Osteocyte (in vitro differentiated cells): Measurements from ENCODE around the gene JAZF1. TPM values are rescaled to one million over a fixed set of nuclear protein-coding genes. Genes with fewer than 3 reads are reported as not detected.

Source experiments
- DNase-seq: peaks from one replicate; pipeline ENCODE4 v3.0.0; 2021; ENCODE audit warnings: mixed read lengths; ENCODE audit not compliant: unreplicated experiment; ENCODE audit errors: extremely low spot score
- H3K27ac Mint-ChIP-seq: one replicate; pipeline ENCODE4 v1.8.0; 2021; ENCODE audit warnings: mild to moderate bottlenecking, mixed read lengths; ENCODE audit not compliant: unreplicated experiment
- H3K27me3 Mint-ChIP-seq: one replicate; pipeline ENCODE4 v1.8.0; 2021; ENCODE audit warnings: mixed read lengths; ENCODE audit not compliant: unreplicated experiment
- H3K36me3 Mint-ChIP-seq: one replicate; pipeline ENCODE4 v1.8.0; 2021; ENCODE audit warnings: mixed read lengths; ENCODE audit not compliant: unreplicated experiment
- H3K4me1 Mint-ChIP-seq: one replicate; pipeline ENCODE4 v1.8.0; 2021; ENCODE audit warnings: mixed read lengths; ENCODE audit not compliant: unreplicated experiment
- H3K4me3 Mint-ChIP-seq: one replicate; pipeline ENCODE4 v1.8.0; 2021; ENCODE audit warnings: mild to moderate bottlenecking, moderate library complexity, mixed read lengths; ENCODE audit not compliant: unreplicated experiment
- H3K9me3 Mint-ChIP-seq: one replicate; pipeline ENCODE4 v1.8.0; 2021; ENCODE audit warnings: mixed read lengths; ENCODE audit not compliant: unreplicated experiment
- total RNA-seq: library from RNA; stranded (reverse); gene quantifications from 2 replicates; pipeline ENCODE4 v1.2.1, GENCODE V29; 2021
- TF ChIP-seq, protein P1 (sequence below): fragments of 200-600 bp; sonication (generic); IDR thresholded peaks from 2 replicates; pipeline ENCODE4 v1.5.0; 2021; ENCODE audit warnings: antibody characterized with exemption, mild to moderate bottlenecking, moderate library complexity

JAZF1 gene
- total RNA-seq, 1 donor from 2014 or later, result 19.8 TPM

- TF ChIP-seq, protein P1, sequence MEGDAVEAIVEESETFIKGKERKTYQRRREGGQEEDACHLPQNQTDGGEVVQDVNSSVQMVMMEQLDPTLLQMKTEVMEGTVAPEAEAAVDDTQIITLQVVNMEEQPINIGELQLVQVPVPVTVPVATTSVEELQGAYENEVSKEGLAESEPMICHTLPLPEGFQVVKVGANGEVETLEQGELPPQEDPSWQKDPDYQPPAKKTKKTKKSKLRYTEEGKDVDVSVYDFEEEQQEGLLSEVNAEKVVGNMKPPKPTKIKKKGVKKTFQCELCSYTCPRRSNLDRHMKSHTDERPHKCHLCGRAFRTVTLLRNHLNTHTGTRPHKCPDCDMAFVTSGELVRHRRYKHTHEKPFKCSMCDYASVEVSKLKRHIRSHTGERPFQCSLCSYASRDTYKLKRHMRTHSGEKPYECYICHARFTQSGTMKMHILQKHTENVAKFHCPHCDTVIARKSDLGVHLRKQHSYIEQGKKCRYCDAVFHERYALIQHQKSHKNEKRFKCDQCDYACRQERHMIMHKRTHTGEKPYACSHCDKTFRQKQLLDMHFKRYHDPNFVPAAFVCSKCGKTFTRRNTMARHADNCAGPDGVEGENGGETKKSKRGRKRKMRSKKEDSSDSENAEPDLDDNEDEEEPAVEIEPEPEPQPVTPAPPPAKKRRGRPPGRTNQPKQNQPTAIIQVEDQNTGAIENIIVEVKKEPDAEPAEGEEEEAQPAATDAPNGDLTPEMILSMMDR, result no peak
- Mint-ChIP-seq H3K27ac (peak overlapping the region; percentile 55), H3K27me3 (no peaks in the 10 kb centered on the region)
Observed at GRCh38 chr7:28128608-28129007, 52.0 kb downstream of the JAZF1 start.

DNA sequence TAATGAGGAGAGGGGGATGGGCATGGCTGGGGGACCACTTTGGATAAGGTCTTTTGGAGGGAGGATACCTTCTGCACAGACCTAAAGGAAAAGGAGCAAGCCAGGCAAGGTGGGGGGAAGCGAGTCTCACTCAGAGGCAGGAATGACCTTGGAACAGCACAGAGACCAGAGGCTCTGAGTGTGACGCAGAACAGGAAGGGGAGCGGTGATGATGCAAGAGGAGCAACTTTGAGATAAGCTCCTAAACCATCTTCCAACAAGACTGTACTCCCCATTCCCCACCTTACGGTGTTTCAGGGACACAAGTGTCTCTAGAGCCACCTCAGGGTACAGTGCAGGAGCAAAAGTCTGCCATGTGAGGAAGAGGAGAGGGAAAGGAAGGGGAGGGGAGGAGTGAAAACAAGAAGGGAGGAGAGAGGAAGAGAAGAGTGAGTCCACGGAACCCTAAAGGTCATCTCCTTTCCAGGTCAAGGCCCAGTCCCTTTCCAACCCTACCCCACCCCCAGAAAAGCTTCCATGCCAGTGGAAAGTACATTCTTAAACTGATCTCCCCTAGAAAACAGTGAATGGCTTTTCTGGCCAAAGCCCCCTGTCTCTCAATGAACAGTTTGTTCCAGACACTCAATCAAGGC, 54.1 kb downstream of the JAZF1 start:
- Mint-ChIP-seq H3K4me3 (no peak overlapping the region), H3K9me3 (no peaks in the 10 kb centered on the region), H3K27ac (peak overlapping the region; percentile 23), H3K4me1 (peaks cover 37% of the 10 kb centered on the region), H3K27me3 (no peaks in the 10 kb centered on the region), H3K36me3 (peaks cover 2% of the 10 kb centered on the region)
- no peak for DNase-seq
- TF ChIP-seq, protein P1, result no peak

More at GRCh38 chr7:28128608-28129007, 52.0 kb downstream of the JAZF1 start:
- Mint-ChIP-seq H3K4me3 (no peak overlapping the region), H3K4me1 (peaks cover 38% of the 10 kb centered on the region), H3K9me3 (no peaks in the 10 kb centered on the region), H3K36me3 (no peaks in the 10 kb centered on the region)
- no peak for DNase-seq

- no peaks in the 10 kb centered on the region for H3K9me3 Mint-ChIP-seq
- H3K4me1 Mint-ChIP-seq, result peaks cover 31% of the 10 kb centered on the region
- H3K27ac Mint-ChIP-seq, result peak overlapping the region; percentile 23
- H3K36me3 Mint-ChIP-seq, result peaks cover 2% of the 10 kb centered on the region
- H3K4me3 Mint-ChIP-seq, result no peak overlapping the region
- TF ChIP-seq, protein P1, result no peak
- H3K27me3 Mint-ChIP-seq, result no peaks in the 10 kb centered on the region
- no peak for DNase-seq
Observed at GRCh38 chr7:28125431-28126409, 54.9 kb downstream of the JAZF1 start.

DNA sequence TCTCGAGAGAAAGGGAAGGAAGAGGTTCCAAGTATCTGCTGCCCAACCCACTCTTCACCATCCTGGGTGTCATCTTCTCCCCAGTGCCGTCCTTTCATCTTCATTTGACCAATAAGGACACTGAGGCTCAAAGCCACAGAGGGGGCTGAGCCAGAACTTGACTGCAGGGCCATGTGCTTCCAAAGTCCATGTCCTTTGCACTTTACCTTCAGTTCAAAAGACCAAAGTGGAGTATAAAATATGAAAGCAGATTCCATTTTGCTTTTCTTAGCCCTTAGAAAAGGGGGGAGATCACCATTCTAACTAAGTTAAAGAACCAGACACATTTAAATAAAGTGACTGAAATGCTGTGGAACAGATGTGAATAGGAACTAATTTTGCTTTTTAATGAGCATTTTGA, 56.2 kb downstream of the JAZF1 start:
- Mint-ChIP-seq H3K27me3 (no peaks in the 10 kb centered on the region), H3K4me3 (no peak overlapping the region), H3K9me3 (no peaks in the 10 kb centered on the region), H3K36me3 (peaks cover 2% of the 10 kb centered on the region), H3K4me1 (peaks cover 20% of the 10 kb centered on the region), H3K27ac (no peak overlapping the region)
- TF ChIP-seq, protein P1, result no peak
- no peak for DNase-seq

- TF ChIP-seq, protein P1, result no peak
- H3K4me3 Mint-ChIP-seq, result no peak overlapping the region
- peaks cover 13% of the 10 kb centered on the region for H3K4me1 Mint-ChIP-seq
- no peaks in the 10 kb centered on the region for H3K9me3 Mint-ChIP-seq
- no peaks in the 10 kb centered on the region for H3K27me3 Mint-ChIP-seq
- no peak overlapping the region for H3K27ac Mint-ChIP-seq
- peaks cover 2% of the 10 kb centered on the region for H3K36me3 Mint-ChIP-seq
- no peak for DNase-seq
Observed at GRCh38 chr7:28123752-28124151, 56.8 kb downstream of the JAZF1 start.
